Measurements from ENCODE around the gene FDXR. TPM values are rescaled to one million over a fixed set of nuclear protein-coding genes. Genes with fewer than 3 reads are reported as not detected.
A peak's percentile ranks its signal among the peaks of the same experiment; 100 is the strongest.
"Not testable (repeated sequence)": the region's sequence is repeated elsewhere in the genome, so short reads cannot be mapped to it uniquely, and the experiment has no call there.

FDXR gene
- total RNA-seq, 1 donor from 2014 or later: 40.1 TPM

DNA sequence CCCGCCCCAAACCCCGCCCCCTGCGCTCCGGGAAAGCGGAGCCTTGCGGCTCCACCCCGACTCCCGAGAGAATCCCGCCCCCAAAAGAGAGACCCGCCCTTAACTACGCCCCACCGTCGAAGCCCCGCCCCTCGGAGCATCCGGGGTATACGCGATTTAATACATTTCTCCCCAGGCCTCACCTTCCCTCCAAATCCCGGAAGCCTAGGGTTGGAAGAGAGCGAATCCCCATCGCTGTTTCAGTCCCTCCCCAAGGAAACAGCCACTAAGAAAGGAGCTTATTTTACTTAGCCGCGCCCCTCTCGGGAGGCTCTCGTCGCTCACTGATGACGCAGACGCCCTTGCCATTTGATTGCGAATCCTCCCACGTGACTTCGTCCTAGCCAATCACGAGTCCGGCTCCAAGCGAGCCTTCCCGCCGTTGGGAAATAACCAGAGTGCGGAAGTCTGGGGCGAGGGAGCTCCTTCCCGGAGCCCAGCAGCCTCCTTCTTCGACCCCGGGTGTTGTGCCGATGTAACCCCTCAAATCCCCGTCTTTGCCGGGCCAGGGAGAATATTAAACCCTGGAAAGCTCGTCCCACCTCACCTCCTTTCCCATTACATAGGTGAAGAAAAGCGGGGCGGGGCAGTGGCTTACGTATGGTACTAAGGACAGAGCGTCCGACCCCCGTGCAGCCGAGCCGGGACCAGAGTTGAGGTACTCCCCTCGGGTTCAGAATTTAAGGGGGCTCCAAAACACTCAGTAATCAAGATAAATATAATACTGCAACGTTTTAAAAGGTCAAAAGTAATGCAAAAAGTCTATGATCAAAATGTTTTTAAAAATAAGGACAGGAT lies 461 bp upstream of the FDXR start:
- DNase-seq (ENCODE audit: low read depth in 2 of 2): peak; percentile 100

DNA sequence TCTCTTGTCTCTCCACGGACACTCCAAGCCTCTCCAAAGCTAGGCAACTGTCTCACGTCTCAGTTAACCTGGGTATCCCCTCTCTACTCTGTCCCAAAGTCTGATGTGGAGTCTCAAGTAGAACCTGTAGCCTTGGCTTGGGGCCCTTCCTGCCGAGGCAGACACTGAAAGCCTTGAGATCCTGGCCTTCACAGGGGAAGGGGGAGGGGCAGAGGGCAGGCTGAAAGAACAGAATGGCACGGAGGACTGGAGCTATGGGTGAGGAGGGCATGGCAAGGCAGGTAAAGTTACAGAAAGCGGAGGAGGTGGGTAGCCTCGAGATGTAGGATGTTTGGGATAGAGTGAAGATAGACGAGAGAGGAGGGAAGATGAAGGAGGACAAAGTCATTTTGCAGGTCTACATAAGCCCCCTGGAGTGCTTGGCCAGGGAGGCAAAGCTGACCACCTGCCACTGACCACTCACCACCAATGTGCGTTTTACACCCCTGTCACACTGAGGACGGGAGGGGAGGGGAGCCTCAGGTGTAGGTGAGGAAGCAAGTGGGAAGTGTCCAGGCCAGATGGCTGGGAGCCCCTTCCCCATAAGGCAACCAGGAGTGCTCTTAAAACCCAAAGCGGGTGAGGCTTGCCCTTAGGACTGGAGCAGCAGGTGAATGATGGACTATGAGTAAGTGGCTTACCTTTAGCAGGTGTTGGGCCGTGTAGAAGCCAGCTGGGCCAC lies 1.3 kb downstream of the FDXR start:
- no peak for DNase-seq (ENCODE audit: low read depth in 2 of 2)

DNA sequence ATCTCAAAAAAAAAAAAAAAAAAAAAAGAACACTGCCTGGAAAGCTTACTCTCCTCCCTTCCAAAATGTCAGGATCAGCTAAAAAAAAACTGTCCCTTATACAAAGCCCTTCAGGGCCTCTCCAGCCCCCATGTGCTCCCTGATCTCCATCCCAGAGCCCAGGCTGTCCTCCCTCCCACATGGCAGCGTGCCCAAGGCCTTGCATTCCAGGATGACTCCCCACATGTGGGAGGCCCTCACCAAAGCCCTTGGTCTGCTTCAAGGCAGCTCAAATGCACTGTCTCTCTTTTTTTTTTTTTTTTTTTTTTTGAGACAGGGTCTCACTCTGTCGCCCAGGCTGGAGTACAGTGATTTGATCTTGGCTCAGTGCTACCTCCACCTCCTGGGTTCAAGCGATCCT lies 2.3 kb downstream of the FDXR start:
- no peak for DNase-seq (ENCODE audit: low read depth in 2 of 2)

DNA sequence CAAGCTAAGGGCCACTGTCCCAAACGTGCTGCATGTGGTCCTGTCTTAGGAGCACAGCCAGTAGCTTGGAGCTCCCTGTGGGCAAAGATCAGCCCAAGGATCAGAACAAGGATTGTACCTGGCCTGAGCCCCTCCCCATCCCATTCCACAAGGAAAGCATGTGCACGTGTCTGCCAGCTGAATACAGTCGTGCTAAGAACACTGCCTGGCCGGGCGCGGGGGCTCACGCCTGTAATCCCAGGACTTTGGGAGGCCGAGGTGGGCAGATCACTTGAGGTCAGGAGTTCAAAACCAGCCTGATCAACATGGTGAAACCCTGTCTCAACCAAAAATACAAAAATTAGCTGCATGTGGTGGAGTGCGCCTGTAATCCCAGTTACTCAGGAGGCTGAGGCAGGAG lies 2.8 kb downstream of the FDXR start:
- not testable (repeated sequence) for DNase-seq (ENCODE audit: low read depth in 2 of 2)

DNA sequence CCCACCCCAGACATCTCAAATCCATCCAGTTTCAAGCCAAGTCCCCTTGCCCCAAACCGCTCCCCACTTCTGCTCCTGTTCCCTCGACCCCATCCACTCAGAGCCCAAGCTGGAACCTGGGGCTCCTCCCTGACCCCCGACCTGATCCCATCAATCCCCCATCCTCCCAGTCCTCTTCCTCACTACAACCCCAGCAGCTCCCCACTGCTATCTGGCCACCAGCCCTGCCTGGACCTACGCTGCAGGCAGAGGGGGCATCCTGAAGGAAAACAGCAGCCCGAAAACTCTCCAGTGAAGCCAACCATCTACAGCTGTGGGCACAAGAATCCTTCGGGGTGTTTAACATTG lies 3.9 kb downstream of the FDXR start:
- DNase-seq (ENCODE audit: low read depth in 2 of 2): no peak

DNA sequence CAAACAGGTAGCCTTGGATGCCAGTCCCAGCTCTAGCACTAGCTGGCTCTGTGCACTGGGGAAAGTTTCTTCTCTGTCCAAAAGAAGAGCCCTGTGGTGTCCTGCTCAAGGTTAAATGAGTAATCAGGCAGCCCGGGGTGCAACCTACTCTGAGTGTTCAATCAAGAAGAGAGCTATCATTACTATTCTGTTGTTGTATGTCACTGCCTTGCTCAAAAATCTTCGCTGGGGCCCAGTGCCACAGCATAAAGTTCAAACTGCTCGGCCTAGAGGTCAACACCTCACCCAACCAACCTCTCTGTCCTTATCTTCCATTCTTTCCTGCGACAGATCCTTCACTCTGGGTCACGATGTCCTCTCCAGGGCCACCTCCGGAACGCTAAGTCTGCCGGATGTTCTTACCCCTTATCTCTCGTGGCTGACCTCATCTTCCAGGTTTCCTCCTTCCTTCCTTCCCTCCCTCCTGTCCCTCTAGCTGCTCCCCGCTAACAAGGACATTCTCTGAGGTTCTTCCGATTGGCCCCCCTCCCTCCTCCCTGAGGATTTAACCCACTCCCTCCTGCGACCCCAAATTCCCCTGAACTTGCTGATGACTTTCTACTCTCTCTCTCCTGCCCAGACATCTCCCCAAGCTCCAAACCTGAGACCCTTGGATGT lies 4.4 kb downstream of the FDXR start:
- DNase-seq (ENCODE audit: low read depth in 2 of 2): no peak

DNA sequence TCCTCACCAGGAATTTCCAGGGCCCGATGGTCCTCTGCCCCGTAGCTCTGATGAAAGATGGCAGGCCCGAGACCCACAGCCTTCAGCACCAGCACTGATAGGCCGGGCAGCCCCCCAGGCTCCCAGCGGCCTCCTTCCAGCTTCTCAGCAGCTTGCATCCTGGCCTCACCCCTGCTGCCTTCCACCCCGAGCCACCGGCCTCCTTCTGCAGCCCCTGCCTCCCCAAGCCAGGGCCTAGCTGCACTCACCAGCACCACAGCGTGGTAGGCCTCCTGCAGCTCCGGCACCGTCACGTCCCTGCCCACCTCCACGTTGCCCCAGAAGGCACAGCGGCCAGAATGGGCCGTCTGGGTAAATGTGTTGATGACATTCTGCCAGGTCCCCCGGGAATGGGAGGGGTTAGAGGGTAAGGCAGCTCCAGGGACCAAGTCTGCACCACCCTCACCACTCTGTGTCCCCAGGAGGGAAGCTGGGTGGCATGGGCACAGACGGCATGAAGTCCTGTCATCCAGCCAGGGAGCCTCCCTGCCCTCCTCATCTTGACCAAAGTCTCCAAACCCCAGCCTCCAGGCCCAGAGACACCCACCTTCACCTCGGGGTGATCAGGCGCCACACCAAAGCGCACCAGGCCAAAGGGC lies 6.5 kb downstream of the FDXR start:
- DNase-seq (ENCODE audit: low read depth in 2 of 2): no peak

DNA sequence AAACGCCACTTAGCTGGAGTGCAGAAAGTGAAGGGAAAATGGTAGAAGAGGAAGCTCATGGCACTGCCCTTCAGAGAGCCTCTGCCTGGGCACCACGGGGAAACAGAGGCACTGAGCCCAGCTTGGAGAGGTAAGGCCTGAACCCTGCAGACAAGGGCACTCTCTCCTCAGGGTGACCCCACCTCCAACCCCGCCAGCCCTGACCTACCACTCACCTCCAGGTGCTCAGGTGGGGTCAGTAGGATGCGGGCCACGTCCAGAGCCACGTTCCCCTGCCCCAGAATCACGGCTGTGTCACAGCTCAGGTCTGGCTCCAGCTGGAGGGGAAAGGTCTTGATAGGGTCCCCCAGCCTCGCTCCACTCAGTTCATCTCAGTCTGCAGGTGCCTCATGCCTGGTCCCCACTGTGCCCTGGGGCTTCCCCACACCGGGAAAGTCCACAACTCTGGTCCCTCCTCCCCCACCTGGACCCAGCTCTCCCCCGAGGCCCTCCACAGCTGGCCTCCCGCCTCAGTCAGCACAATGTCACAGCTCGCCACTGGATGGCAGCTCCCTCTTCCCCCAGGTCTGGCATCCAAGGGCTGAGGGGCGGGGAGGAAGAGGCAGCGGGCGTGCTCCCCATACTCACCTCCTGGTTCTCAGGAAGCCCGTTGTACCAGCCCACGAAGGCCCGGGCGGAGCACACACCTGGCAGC lies 7.1 kb downstream of the FDXR start:
- no peak for DNase-seq (ENCODE audit: low read depth in 2 of 2)

DNA sequence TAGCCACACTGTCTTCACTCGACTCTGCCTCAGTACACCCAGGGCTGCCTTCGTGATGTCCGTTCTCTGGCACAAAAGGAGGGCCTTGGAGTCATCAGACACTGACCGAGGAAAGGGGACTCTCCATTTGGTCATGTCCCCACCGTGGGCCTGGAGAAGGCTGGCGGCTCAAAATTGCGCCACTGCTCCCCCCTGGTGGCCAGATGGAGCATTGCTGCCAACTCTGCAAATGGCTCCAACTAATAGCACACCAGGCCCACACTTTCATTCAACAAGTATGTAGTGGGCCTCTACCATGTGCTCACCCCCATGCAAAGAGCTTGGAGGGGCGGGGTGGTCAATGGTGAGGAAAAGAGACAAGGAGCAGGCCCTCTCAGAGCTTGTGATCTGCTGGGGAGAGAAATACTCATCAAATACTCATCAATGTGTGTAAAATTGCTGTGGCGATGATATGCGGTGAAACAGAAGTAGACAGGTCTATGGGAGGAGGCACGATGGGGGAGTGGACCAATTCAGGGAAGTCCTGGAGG lies 7.9 kb downstream of the FDXR start:
- peak; percentile 30 to 61 for DNase-seq (ENCODE audit: low read depth in 2 of 2)

DNA sequence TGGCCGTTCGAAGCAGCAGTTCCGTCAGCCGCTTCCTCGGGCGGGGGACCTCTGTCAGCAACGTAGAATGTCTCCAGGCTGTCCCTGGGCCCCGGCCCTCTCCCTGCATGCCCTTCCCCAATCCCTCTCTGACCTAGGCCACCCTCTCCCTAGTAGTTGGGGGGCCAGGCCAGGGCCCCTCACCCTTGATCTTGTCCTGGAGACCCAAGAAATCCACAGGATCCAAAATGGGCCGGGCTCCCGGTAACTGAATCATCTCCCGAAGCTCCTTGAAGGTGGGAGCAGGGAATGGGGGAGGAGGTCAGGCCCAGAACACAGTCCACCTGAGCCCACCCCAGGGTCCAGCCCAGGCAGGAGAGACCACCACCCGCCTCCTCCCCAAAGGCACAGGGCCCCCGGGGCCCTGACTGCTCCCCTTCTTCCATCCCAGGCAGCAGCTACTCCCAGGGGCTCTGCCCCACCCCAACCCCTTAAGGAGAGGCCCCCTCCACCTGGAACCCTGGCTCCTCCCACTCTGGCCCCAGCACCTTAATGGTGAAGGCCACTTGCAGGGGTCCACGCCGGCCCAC lies 8.4 kb downstream of the FDXR start:
- DNase-seq (ENCODE audit: low read depth in 2 of 2): no peak

DNA sequence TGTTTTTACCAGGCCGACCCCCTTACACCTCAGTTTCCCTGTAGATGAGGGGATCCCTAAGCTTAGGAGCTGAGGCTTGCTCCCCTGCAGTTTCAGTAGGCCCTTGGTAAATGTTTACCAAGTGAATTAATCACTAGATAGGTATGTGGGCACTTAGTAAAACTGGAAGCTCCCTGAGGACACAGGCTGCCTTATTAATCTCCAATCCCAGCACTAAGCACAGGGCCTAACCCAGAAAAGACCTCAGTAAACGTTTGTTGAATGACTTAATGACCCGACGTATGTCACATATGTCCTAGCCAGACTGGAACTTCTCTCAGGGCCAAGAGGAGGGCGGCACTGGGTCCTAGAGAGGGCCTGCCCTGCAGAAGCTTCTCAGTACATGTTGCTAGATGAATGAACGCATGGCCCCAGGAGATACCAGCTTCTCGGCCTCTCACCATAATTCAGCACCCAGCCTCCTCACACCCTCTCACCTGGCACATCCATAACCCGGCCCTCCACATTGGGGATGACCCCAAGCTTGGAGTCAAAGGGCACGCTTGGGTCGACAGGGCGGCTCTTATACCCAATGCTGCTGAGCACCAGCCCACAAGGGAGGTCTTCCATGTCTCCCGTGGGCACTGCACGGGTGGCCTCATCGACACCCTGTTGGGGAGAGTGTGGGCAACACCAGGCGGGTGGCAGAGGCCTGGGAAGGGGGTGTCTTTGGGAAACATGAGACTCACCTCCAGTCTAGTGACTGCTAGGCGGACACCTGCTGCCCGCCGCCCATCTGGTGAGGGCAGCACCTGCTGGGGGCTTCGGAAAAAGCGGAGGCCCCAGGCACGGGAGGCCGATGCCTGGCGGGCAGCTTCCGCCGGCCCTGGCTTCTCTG lies 9.1 kb downstream of the FDXR start:
- DNase-seq (ENCODE audit: low read depth in 2 of 2): no peak

DNA sequence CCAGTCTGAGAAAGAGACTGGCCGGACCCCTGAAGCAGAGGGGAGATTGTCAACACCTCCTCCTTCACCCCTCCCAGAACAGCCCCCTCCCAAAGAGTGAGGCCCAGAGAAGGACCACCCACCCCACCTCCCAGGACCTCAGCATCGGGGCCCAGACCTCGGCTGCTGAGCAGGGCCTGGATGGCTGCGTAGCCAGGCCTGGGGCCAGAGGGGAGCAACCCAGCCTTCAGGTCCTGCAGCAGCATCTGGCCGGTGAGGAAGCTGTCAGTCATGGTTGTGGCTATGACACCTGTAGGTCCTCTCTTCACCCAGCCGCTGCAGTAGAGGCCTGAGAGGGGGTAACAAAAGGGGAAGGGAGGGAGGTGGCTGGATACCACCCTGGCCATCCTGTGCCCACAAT lies 9.9 kb downstream of the FDXR start:
- no peak for DNase-seq (ENCODE audit: low read depth in 2 of 2)

DNA sequence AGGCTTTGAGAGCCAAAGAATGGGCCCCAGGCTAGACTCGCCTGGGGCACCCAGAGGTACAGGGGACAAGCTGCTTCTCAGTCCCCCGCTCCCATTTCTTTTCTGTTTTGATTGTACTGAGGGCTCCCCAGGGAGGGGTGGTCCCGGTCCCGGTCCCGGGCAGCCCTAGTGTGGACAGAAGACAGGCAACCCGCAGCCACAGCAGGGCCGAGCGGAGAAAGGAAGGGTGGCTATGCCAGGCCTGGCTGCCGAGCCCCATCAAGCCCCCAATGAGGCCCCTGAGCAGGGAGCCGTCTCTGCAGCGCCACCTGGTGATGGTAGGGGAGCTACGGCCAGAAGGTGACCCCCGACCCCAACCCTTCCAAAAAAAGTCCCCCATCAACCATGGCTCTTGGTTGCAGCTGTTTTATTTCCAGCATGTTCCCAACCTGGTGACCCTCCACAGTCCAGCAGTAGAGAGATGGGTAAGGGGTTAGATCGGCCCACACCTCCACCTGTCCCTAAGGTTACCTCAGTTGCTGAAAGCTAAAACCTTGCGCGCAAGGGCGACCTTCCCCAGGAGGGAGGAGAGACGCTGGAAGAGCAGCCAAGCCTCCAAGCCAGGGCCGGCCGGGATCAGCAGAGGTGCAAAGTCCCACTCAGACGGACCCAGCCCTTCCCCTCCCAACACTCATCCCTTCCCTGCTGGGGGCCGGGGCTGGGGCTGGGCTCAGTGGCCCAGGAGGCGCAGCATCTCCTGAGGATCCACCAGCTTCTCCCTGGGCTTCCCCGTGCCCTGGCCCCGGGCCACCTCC lies 10.5 kb downstream of the FDXR start:
- peak in 1 of 2 donors; percentile 52 for DNase-seq (ENCODE audit: low read depth in 2 of 2)

DNA sequence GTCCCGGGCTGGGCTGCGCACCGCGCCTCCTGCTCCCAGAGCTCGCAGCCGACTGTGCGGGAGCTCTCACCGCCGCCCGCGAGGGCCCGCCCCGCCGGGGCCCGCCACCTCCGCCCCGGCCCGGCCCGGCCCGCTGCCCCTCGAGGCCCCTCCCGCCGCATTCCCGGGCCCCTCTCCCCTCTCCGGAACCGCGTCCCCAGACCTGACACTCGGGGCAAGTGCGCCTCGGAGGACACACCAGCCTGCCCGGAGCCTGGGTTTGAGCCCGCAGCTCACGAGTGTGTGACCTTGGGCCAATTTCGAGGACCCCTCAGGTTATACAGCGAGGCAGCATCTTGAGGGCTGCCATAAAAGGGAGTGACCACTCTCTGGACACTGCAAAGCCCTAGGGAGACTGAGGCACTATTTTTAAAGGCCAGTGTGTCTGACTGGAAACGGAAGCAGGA lies 11.1 kb downstream of the FDXR start:
- DNase-seq (ENCODE audit: low read depth in 2 of 2): no peak

DNA sequence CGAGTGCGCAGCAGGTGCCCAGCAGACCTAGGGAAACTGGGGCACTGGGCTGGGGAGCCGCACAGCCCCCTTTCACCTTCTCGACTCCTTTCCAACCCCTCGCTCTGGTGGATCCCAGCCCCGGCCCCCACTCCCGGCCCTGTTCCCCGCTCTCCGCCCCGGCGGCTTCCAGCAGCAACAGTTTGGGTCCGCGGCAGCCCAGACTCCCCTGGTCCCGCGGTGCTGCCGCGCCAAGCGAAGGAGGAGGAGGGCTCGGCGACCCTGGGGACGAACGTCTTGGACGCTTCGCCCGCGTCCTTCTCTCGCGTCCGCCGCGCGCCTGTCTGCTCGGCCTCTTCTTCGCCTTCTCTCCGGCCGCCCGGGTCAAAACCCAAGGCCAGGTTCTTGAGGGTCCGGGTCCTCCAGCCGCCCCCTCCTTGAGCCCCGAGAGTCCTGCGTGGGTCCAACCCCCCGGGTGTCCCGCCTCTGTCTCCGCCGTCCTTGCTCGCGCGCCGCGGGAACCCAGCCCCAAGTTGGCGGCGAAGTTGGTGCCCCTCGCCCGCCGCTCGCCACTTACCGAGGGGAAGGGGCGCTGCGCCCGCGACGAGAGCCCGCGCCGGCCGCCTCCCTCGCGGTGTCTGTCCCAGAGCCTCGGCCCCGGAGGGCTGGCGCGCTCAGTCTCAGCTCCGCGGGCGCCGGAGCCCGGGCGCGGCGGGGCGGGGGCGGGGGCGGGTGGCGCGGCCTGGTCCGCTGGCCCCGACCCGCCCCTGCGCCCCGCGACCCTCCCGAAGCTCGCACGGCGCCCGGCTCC lies 11.7 kb downstream of the FDXR start:
- DNase-seq (ENCODE audit: low read depth in 2 of 2): no peak

DNA sequence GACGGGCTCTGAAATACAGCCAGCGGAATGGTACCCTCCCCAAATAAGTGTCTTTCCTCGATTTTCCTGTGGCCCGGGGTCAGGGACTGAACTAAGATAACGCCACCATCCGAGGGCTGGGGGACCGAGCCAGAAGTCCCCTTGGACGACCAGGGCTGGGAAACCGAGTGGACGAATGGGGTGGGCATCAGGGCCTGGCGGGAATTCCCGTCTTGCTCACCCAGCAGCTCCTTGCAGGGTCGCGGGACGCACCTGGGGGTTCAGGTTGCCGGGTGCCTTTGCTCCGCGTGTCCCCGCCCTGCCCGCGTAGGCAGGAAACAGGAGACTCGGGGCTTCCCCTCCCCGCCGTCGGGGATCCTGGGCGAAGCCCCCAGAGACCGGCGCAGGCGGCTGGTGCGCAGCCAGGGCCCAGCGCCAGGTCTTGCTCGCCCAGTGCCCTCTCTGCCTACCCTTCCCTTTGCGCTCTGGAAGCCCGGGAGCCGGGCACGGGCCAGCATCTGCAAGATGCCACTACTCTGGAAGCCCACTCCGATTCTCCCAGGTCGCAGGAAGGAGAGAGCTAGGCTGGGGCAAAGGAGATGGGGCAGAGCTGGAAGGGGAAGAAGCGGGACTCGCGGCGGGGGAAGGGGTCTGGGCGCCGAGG lies 12.4 kb downstream of the FDXR start:
- DNase-seq (ENCODE audit: low read depth in 2 of 2): no peak

DNA sequence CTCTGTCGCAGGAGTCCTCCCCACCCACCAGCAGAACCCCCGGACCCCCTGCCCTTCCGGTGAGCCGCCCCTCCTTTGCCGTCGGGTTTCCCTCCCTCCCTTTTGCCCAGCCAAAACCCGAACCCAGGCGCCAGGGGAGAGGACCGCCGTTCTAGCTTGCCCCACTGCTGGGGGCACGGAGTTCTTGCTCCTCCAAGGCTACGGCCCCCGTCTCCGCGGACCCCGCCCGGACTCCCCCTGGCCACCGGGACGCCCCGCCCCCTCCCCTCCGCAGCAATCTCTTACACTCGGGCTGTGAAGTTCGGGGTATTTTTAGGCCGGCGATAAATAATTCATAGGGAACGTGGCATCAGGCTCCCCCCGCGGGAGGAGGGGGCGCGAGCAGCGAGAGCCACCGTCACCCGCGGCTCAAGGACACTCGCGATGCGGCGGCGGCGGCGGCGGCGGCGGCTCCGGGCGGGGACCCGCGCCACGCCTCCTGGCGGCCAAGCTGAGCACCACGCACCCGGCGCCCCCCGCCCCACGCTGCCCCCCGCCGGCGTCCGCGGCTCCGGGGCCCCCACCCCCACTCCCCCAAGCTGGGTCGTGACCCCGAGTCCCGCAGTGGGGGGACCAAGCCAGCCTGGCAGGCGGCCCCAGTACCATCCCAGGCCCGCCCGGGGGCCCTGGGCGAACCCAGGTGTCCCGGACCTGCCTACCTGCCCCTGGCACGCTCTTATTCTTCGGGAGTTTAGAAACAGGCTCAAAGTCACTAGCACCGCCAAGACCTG lies 13.2 kb downstream of the FDXR start, which contains the start of gene GRIN2C:
TSS of gene GRIN2C (minus strand) at position 427 of the 770 bp plus-strand sequence. CDS start 4,793 bp downstream, outside the sequence.
- DNase-seq (ENCODE audit: low read depth in 2 of 2): no peak
